ENCODE measurements around the gene KIAA1755.

GRCh38 chr20:38295811-38296210 lies 35.3 kb upstream of the KIAA1755 start:
- no peak for TF ChIP-seq EZH2 (IDR thresholded peaks at IDR 0.05; ENCODE audit: low read depth)
- no peak for TF ChIP-seq CTCF (conservative IDR thresholded peaks at IDR 0.05)

Measured in PC-9 (cell line).